ENCODE data around the gene BBS9.
"Not testable (repeated sequence)": the region's sequence is repeated elsewhere in the genome, so short reads cannot be mapped to it uniquely, and the experiment has no call there.

BBS9 gene

DNA sequence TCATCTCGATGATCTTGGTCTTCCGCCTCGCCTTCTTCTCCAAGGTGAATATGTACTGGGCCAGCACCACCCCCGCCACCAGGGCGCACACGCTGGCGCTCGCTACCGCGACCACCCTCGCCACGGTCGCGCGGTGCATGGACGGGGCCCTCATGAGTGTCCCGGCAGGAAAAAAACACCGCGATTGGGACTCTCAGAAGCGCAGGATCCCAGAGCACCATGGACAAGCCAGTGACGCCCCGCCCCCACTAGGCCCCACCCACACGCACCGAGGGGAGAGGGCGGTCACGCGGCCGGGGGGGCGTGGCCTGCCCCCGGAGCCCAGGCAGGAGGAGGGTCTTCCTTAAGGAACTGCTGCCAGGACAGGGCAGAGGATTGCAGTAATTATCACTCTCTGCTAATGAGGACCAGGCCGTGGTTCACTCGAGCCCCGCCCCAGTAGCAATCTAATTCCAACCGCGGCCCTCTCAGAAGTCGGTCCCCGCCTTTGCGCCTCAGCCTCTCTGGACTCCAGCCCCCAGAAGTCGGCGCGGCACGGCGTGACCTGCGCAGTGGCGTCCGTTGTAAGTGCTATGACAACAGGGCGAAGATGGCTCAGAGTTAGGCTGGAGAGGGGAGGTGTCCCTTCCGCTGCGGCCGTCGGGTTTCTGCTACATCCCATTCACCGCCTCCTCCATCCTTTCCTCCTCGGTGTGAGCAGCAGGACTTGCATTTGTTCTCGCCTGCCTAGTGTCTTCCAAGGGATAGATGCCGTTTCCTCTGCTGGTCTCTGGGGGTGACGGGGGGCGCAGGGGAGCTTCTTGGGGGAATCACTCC lies at the start of gene BBS9:
Gene BBS9 (plus strand): TSS at position 575 of the 816 bp plus-strand sequence. CDS start 16,689 bp downstream, outside the sequence.
- peak within 1 kb of the TSS; percentile 85 for H3K27ac Mint-ChIP-seq
- peak within 1 kb of the TSS; percentile 98 for H3K4me3 Mint-ChIP-seq
- H3K9me3 Mint-ChIP-seq = no peaks in the 10 kb centered on the region
- peaks cover 17% of the 10 kb centered on the region for H3K4me1 Mint-ChIP-seq (ENCODE audit: low read depth)
- peaks cover 4% of the 10 kb centered on the region for H3K27me3 Mint-ChIP-seq (ENCODE audit: low read depth)
- no peaks in the 10 kb centered on the region for H3K36me3 Mint-ChIP-seq (ENCODE audit: low read depth)
- DNase-seq (ENCODE audit: low spot score) = peak; percentile 90

DNA sequence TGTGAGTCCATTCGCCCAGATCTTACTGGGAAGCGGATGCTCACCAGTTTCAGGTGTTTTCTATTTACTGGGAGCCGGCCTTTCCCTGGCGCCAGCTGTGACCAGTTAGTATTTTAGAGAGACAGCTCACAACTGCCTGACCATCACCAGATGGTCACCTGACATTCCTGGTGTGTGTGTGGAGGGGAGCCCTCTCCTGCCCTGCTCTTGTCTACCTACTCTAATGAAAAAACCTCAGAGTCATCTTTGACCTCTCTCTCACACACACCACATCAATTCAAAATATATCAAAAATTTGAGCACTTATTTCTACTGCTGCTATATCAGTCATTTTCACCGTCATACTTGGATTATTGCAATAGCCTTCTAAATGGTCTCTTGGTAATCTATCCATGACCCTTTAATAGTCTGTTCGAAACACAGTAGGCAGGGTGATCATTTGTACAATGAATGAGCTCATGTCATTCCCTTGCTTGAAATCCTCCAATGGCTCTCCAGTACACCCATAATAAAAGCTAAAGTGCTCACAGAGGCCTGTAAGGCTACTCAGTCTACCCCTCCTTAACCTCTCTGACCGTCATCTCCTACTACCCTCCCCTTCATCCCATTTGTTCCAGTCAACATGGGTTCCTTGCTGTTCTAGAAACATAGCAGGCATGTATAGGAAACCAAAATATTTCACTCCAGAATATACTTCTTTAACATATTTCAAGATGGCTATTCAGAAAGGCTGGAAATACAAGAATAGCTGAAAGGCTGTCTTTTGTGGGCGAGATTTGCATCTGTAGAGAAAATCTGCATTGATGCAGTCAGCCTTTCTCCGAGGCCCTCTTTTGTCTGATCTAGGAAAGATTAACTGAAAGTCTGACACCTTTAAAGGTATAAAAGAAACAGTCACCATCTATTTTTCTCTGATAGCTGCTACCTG lies 49.3 kb upstream of the BBS9 start:
- Mint-ChIP-seq H3K27ac (no peak overlapping the region), H3K4me1 (ENCODE audit: low read depth) (peaks cover 7% of the 10 kb centered on the region), H3K27me3 (ENCODE audit: low read depth) (peaks cover 33% of the 10 kb centered on the region), H3K9me3 (no peaks in the 10 kb centered on the region), H3K4me3 (no peak overlapping the region), H3K36me3 (ENCODE audit: low read depth) (no peaks in the 10 kb centered on the region)
- no peak for DNase-seq (ENCODE audit: low spot score)

GRCh38 chr7:33087356-33087755 lies 42.0 kb upstream of the BBS9 start:
- H3K36me3 Mint-ChIP-seq (ENCODE audit: low read depth) = no peaks in the 10 kb centered on the region
- DNase-seq (ENCODE audit: low spot score) = no peak
- no peak overlapping the region for H3K27ac Mint-ChIP-seq
- no peak overlapping the region for H3K4me3 Mint-ChIP-seq
- peaks cover 3% of the 10 kb centered on the region for H3K27me3 Mint-ChIP-seq (ENCODE audit: low read depth)
- no peaks in the 10 kb centered on the region for H3K4me1 Mint-ChIP-seq (ENCODE audit: low read depth)
- no peaks in the 10 kb centered on the region for H3K9me3 Mint-ChIP-seq

DNA sequence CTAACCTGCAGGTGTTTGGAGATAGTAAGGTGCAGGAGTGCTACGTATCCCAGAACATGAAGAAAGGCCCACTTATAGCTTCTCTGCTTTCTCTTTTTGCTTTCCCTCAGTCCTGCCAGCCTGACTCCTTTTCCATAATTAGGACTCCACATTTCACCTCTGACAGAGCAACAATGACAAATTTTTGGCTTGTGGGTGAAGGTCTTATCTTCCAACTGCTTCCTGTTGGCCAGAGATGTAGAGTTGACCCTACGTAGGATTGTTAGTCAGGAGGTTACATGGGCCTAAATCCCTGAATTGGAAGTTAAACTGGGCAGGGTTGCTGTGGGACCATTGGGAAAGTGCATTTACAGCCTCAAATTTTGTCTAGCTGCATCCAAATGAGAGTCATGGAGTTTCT lies 41.5 kb upstream of the BBS9 start:
- Mint-ChIP-seq H3K36me3 (ENCODE audit: low read depth) (peaks cover 3% of the 10 kb centered on the region), H3K27ac (no peak overlapping the region), H3K4me3 (no peak overlapping the region), H3K9me3 (no peaks in the 10 kb centered on the region), H3K4me1 (ENCODE audit: low read depth) (no peaks in the 10 kb centered on the region), H3K27me3 (ENCODE audit: low read depth) (peaks cover 2% of the 10 kb centered on the region)
- no peak for DNase-seq (ENCODE audit: low spot score)

GRCh38 chr7:33089142-33089541 lies 40.2 kb upstream of the BBS9 start:
- Mint-ChIP-seq H3K4me1 (ENCODE audit: low read depth) (no peaks in the 10 kb centered on the region), H3K4me3 (no peak overlapping the region), H3K9me3 (no peaks in the 10 kb centered on the region)

GRCh38 chr7:33091111-33091531 lies 38.2 kb upstream of the BBS9 start:
- Mint-ChIP-seq H3K36me3 (ENCODE audit: low read depth) (peaks cover 7% of the 10 kb centered on the region), H3K4me3 (no peak overlapping the region), H3K27me3 (ENCODE audit: low read depth) (no peaks in the 10 kb centered on the region), H3K27ac (no peak overlapping the region), H3K4me1 (ENCODE audit: low read depth) (no peaks in the 10 kb centered on the region), H3K9me3 (no peaks in the 10 kb centered on the region)
- DNase-seq (ENCODE audit: low spot score) = no peak

More at GRCh38 chr7:33089142-33089541, 40.2 kb upstream of the BBS9 start:
- Mint-ChIP-seq H3K27ac (no peak overlapping the region), H3K27me3 (ENCODE audit: low read depth) (no peaks in the 10 kb centered on the region), H3K36me3 (ENCODE audit: low read depth) (peaks cover 4% of the 10 kb centered on the region)
- DNase-seq (ENCODE audit: low spot score) = no peak

- no peak for DNase-seq (ENCODE audit: low spot score)
- Mint-ChIP-seq H3K4me1 (ENCODE audit: low read depth) (no peaks in the 10 kb centered on the region), H3K4me3 (no peak overlapping the region), H3K27ac (no peak overlapping the region), H3K27me3 (ENCODE audit: low read depth) (no peaks in the 10 kb centered on the region), H3K36me3 (ENCODE audit: low read depth) (peaks cover 9% of the 10 kb centered on the region), H3K9me3 (no peaks in the 10 kb centered on the region)
Measured at GRCh38 chr7:33091641-33092191, 37.6 kb upstream of the BBS9 start.

GRCh38 chr7:33093266-33093665 lies 36.1 kb upstream of the BBS9 start:
- H3K36me3 Mint-ChIP-seq (ENCODE audit: low read depth) = peaks cover 18% of the 10 kb centered on the region
- no peaks in the 10 kb centered on the region for H3K4me1 Mint-ChIP-seq (ENCODE audit: low read depth)
- no peak for DNase-seq (ENCODE audit: low spot score)
- no peaks in the 10 kb centered on the region for H3K27me3 Mint-ChIP-seq (ENCODE audit: low read depth)
- H3K27ac Mint-ChIP-seq = no peak overlapping the region
- H3K9me3 Mint-ChIP-seq = no peaks in the 10 kb centered on the region
- H3K4me3 Mint-ChIP-seq = no peak overlapping the region

DNA sequence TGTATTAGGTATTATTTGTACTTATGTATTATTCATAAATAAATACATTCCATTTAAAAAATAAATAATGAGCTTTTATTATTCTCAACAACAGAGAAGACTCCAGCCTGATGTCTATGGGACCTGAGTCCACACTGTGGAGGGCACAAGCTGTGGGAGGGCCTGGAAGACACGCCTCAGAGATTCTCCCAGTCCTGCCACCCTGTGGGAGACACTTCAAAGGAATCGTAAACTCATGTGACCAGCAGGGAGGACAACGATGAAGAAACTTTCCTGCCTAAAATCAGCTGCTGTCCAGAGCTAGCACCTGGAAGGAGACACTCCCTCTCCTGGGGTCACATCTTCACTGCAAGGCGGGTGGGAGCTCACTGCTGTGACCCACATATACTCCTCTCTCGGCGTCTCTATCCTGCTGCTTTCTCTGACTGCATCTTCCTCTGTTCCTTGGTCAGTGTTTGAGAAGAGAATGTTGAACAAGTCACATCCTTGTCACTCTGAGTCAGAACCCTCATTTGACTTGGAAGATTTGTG lies 34.6 kb upstream of the BBS9 start:
- DNase-seq (ENCODE audit: low spot score); H3K27me3 Mint-ChIP-seq (ENCODE audit: low read depth); H3K4me1 Mint-ChIP-seq (ENCODE audit: low read depth); H3K27ac Mint-ChIP-seq; H3K4me3 Mint-ChIP-seq; H3K9me3 Mint-ChIP-seq: not testable (repeated sequence)
- H3K36me3 Mint-ChIP-seq (ENCODE audit: low read depth) = peaks cover 29% of the 10 kb centered on the region

DNA sequence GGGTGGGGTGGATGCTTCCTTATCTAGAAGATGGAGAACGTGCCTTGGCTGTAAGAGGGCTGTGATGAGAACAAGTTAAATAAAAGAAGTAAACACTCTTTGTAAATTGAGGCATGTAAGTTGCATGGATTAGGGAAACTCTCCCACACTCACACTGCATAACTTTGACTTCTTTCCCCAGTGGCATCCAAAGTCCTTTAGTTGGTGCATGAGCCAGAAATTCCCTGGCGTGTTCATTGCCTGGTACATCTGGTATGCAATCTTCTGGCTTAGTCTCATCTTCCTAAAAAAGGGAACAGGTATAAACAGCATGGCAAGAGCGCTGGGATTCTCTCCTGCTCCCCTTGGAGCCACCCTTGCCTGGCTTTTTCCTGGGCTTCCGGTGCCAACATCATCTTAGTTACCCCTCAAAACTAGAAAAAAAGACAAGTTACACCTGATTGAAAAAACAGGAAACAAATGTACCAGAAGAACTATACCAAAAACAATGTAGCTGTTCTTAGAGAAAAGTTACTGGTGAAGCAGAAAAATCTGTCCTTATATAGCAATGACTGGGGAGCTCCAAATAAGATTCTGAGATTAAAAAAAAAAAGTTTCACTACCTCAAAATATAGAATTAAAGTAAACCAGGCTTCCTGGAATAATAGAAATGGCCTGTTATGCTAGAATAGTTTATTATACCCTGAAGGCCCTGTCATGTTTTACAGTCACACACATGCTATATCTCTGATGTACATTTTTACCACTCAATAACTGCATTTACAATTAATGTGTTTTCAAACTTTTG lies 30.0 kb upstream of the BBS9 start:
- H3K36me3 Mint-ChIP-seq (ENCODE audit: low read depth) = peaks cover 33% of the 10 kb centered on the region
- no peak overlapping the region for H3K4me3 Mint-ChIP-seq
- H3K9me3 Mint-ChIP-seq = no peaks in the 10 kb centered on the region
- DNase-seq (ENCODE audit: low spot score) = no peak
- H3K4me1 Mint-ChIP-seq (ENCODE audit: low read depth) = peaks cover 2% of the 10 kb centered on the region
- H3K27ac Mint-ChIP-seq = no peak overlapping the region
- H3K27me3 Mint-ChIP-seq (ENCODE audit: low read depth) = no peaks in the 10 kb centered on the region

- no peak for DNase-seq (ENCODE audit: low spot score)
- Mint-ChIP-seq H3K27ac (no peak overlapping the region), H3K9me3 (no peaks in the 10 kb centered on the region), H3K4me3 (no peak overlapping the region), H3K36me3 (ENCODE audit: low read depth) (peaks cover 30% of the 10 kb centered on the region), H3K4me1 (ENCODE audit: low read depth) (peaks cover 3% of the 10 kb centered on the region), H3K27me3 (ENCODE audit: low read depth) (no peaks in the 10 kb centered on the region)
Measured at GRCh38 chr7:33100770-33101169, 28.6 kb upstream of the BBS9 start.

DNA sequence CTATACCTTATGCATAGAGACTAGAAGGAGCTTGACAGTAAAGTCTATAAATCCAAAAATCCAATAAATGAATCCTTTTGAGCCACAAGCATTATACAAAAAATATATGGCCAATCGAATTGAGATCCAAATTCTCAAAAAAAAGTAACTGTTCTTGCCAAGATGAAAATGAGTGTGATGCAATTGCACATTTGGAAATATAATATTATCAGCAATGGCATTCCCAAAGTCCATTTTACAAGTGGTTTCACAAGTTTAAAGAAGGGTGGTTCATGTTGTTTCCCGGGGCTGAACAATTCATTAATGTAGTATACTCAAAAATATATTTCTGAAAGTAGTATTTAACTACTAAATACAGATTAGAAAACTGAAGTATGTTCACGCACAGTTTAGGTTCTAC lies 27.5 kb upstream of the BBS9 start:
- Mint-ChIP-seq H3K27me3 (ENCODE audit: low read depth) (no peaks in the 10 kb centered on the region), H3K4me1 (ENCODE audit: low read depth) (peaks cover 9% of the 10 kb centered on the region), H3K36me3 (ENCODE audit: low read depth) (peaks cover 27% of the 10 kb centered on the region), H3K4me3 (no peak overlapping the region), H3K9me3 (no peaks in the 10 kb centered on the region), H3K27ac (no peak overlapping the region)
- DNase-seq (ENCODE audit: low spot score) = no peak

Data from T-helper 2 cell treated with Interferon-gamma antibody and Interleukin-4, amounts not matched to agents 5 μg/mL and 100 μg/mL, for 36 hours (primary cell).